ACHN (cell line): ENCODE data around the gene AIFM3.

Experiments used
- DNase-seq: peaks from one replicate; pipeline ENCODE4 v3.0.0-alpha.2; 2015
- in situ Hi-C: cut with HindIII; loops from 2 replicates; pipeline ENCODE4 v1.10.0; 2017; ENCODE audit warnings: low sequenced_read_pairs, low pct_ligation_motif_present, low pct_unique_long_range_greater_than_20kb

The AIFM3 gene

DNA sequence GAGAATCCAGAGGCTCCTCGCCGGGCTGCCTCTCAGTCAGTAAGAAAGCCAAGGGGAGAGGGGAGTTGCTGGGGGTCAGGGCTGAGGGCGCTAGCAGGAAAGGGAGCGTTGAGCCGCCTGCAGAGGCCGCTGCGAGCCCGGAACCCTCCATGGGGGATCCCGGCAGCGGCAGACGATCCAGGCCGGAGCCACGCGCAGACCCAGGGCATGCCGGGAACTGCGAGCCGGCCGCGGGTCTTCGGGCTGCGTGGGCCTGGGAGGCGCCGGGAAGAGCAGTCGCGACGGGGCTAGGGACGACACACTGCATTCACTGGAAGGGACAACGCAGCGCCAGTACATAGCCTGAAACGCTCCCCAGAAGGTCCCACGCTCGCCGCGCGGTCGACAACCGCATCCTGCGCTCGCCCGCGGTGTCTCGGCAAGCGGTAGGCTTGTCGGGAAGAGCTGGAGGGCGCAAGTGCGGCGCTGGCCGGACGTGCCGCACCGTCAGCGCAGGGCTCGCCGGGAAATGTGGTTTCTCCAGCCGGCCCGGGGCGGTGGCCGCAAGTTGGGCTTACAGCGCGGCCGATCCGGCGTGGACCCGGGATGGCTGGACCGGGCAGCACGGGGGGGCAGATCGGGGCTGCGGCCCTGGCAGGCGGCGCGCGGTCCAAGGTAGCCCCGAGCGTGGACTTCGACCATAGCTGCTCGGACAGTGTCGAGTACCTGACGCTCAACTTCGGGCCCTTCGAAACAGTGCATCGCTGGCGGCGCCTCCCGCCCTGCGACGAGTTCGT lies 14.9 kb downstream of the AIFM3 start, which contains the start of gene LZTR1:
LZTR1 (plus strand) TSS at position 511 of the 776 bp plus-strand sequence; CDS start at position 586, 75 bp downstream.
- in situ Hi-C loops = no loop called here
- DNase-seq = peak; percentile 71

DNA sequence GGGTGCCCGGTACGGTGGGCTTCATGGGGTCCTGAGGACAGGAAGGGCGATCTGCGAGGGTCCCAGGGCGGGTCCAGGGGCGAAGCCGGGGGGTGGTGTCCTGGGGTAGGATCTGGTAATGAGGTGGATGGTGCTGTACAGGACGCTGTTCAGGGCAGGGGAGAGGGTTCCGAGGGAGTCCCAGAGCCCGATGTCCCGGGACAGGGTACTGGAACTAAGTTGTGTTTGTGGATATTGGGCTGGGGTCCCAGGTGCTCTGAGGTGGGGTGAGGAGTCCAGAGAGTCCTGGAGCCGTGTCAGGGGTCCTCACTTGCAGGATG lies 15.5 kb downstream of the AIFM3 start:
- in situ Hi-C loops = no loop called here
- DNase-seq = no peak

GRCh38 chr22:20983081-20983771 lies 16.2 kb downstream of the AIFM3 start:
- in situ Hi-C loops = no loop called here
- DNase-seq = no peak

DNA sequence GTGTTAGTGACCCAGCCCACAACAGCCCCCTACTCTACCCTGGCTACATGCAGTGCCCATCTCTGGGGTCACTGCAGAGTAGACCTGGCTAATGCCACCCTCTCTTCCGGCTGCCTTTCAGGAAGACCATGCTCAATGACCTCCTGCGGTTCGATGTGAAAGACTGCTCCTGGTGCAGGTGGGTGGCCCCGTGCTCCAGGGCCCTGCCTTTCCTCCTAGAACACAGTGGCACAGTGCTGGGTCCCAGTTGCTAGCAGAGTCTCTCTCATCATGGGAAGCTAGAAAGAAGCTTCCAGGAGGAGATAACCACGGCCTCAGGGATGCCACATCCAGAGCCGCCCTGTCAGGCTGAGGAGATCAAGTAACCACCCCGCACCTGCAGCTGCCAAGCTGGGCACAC lies 18.7 kb downstream of the AIFM3 start:
- no peak for DNase-seq
- in situ Hi-C loops = no loop called here

GRCh38 chr22:20986365-20986764 lies 19.3 kb downstream of the AIFM3 start:
- no peak for DNase-seq
- in situ Hi-C loops = no loop called here

GRCh38 chr22:20987375-20987774 lies 20.3 kb downstream of the AIFM3 start:
- in situ Hi-C loops = no loop called here
- no peak for DNase-seq

DNA sequence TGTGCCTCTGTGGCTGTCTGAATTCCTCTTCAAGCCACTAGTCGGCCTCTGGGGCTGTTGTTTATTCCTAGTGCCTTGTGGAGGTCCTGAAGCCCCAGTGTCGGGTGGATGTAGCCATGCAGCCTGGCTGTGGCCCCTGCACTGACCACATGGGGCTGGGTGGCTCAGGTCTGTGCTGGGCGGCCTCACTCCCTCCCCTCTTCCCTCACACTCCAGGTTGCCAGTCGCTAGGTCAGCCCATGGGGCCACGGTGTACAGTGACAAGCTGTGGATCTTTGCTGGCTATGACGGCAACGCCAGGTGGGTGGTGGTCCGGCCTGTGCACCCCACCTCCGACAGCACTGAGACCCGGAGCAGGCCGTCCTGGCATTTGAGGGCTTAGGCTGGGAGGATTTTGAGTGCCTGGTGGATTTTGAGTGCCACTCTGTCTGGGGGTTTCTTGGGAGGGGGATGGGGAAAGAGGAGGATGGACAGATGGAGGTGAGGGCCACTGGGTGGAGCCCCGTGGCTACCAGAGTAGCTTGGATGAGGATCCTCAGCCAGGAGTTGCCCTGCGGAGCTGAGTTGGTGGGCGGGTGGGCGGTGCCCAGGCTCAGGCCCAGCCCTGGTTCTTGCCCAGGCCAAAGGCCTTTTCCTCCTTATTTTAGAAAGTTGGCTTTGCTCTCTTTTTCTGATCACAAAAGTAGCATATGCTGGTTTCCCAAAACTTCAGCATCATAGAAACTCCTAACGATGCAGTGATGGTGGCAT lies 21.7 kb downstream of the AIFM3 start:
- in situ Hi-C loops = no loop called here
- DNase-seq = no peak

GRCh38 chr22:20989323-20990138 lies 22.5 kb downstream of the AIFM3 start:
- DNase-seq = peak; percentile 28
- in situ Hi-C loops = no loop called here

GRCh38 chr22:20990184-20991180 lies 23.4 kb downstream of the AIFM3 start:
- no peak for DNase-seq
- in situ Hi-C loops = no loop called here

DNA sequence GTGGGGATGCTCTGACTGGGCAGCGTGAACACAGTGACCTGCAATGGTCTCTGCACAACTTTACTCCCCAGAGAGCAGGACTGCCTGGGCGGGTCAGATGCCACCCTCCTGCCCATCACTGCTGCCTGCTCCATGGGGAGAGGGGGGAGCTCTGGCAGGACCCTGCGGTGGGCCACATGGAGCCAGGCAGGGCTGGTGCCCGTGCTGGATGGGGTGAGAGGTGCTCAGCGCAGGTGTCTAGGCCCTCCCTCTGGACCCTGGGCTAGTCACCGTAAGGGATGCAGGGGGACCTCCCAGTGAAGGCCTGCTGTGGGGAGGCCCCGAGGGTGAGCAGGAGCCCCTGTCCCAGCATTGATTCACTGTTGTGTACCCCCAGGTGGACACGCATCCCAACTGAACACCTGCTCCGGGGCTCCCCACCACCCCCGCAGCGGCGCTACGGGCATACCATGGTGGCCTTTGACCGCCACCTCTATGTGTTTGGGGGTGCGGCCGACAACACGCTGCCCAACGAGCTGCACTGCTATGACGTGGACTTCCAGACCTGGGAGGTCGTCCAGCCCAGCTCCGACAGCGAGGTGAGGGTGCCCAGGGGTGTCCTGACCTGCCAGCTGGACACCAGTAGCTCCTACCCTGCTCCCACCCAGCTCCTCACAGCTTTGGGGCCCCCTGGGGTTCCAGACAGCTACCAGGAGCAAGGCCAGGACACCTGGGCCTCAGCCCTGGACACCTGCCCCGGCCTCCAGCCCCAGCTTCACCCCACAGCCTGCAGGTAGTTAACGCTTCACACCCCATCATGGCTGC lies 24.4 kb downstream of the AIFM3 start:
- in situ Hi-C loops = no loop called here
- DNase-seq = no peak

- in situ Hi-C loops = no loop called here
- DNase-seq = no peak
These were observed 25.0 kb downstream of the AIFM3 start for GRCh38 chr22:20992056-20992442.

DNA sequence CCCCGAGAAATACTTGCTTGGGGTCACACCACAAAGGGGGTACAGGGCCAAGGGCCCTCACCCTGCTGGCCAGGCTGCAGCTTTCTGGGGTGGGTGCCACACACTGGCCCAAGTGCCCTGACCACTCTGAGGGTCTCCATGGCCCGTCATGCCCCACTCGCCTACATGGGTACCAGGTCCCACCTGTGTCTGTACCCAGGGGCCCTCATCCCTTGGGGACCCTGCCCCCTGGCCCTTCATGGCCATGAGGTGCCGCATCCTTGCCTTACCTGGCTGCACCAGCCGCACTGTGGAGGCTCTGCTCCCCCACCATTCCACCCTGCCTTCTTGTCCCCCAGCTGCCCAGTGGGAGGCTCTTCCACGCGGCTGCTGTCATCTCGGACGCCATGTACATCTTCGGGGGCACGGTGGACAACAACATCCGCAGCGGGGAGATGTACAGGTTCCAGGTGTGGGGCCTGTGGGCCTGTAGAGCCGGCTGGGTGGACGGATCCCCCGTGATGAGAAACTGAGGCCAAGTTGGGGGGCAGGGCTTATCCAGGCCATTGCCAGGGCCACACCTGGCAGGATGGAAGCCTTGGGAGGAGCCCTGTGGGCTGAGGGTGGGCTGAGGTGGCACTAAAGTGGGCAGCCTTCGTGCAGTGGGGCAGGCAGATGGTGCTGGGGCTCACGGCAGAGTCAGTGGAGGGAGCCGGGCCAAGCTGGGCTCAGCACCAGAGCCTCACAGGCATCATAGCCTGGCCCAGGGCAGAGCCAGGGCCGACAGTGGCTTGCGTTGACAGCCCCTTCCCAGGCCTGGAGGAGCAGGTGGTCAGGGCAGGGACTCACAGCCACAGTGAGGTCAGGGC lies 25.6 kb downstream of the AIFM3 start:
- in situ Hi-C loops = no loop called here
- no peak for DNase-seq

- in situ Hi-C loops = no loop called here
- DNase-seq = no peak
These were observed 26.5 kb downstream of the AIFM3 start for GRCh38 chr22:20993304-20994127.

GRCh38 chr22:20994128-20994901 lies 27.3 kb downstream of the AIFM3 start:
- no peak for DNase-seq
- in situ Hi-C loops = no loop called here

DNA sequence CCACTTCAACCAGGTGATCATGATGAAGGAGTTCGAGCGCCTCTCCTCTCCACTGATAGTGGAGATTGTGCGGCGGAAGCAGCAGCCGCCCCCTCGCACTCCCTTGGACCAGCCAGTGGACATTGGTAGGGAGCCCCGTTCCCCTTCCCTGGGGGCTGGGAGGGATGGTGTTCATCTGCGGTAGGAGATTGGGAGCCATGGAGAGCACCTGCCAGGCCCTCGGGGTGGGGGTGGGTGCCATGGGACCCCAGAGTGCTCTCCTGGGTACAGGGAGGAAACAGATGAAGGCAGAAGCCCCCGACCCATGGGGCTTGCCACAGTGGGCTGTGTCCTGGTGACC lies 27.8 kb downstream of the AIFM3 start:
- DNase-seq = no peak
- in situ Hi-C loops = no loop called here
